Tibial nerve (tissue), 4 donors: ENCODE measurements around the gene PRKAR1B.

Experiments
- CTCF ChIP-seq, 5 experiments: fragments of 200-600 bp in 3 of 5; fragments of 450-650 bp in 2 of 5; sonication (generic) in 3 of 5; IDR thresholded peaks; one replicate each; pipeline ENCODE4 v1.5.1; 2016 to 2019; ENCODE audit warnings: antibody characterized with exemption in 5 of 5, mild to moderate bottlenecking in 3 of 5, moderate library complexity in 2 of 5
- EP300 ChIP-seq, 2 donors: sonication (generic); formaldehyde crosslinking; IDR thresholded peaks; one replicate each; pipeline ENCODE4 v1.6.1; 2017; ENCODE audit warnings: antibody characterized with exemption in 2 of 2, mild to moderate bottlenecking in 1 of 2
- POLR2A ChIP-seq, 2 donors: fragments of 450-650 bp; IDR thresholded peaks; one replicate each; pipeline ENCODE4 v1.6.1; 2017; ENCODE audit warnings: antibody characterized with exemption in 2 of 2, mild to moderate bottlenecking in 2 of 2, moderate library complexity in 2 of 2

DNA sequence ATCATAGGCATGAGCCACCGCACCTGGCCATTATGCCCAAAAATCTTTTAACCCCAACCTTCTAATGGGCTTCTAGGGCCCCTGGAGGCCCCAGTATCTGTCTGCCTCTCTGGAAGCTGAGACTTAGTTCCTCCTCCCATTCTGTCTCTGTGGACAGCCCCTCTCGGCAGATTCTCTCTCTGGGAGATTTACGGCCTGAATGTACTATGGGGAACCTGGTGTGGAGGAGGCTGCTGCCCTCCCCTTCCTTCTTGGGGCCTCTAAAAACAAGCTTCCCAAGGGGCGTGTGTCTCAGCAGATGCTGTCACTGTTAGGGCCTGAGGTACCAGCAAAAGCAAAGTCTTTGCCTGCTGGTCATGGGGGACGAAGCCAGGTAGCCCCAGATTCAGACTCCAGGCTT, 35.8 kb upstream of the PRKAR1B start:
- TF ChIP-seq POLR2A (IDR thresholded peaks at IDR 0.05) (no peak), CTCF (IDR thresholded peaks at IDR 0.05) (no peak), EP300 (IDR thresholded peaks at IDR 0.05) (no peak)
